PC-9 (cell line): ENCODE data around the gene RBM17.

Experiments
- CTCF ChIP-seq: fragments of 200-600 bp; sonication (generic); conservative IDR thresholded peaks from 2 replicates; pipeline ENCODE4 v1.6.1; 2017; ENCODE audit warnings: mixed run types, antibody characterized with exemption, mild to moderate bottlenecking, moderate library complexity
- EZH2 ChIP-seq: fragments of 200-600 bp; sonication (generic); IDR thresholded peaks from 2 replicates; pipeline ENCODE4 v1.8.0; 2017; ENCODE audit warnings: antibody characterized with exemption, low read depth

GRCh38 chr10:6134099-6134823, 45.4 kb downstream of the RBM17 start:
- TF ChIP-seq CTCF: no peak
- no peak for TF ChIP-seq EZH2
